Fibroblast of the aortic adventitia (primary cell): ENCODE results near the gene CCDC77. TPM values are rescaled to one million over a fixed set of nuclear protein-coding genes. Genes with fewer than 3 reads are reported as not detected.
"Not testable (repeated sequence)": the region's sequence is repeated elsewhere in the genome, so short reads cannot be mapped to it uniquely, and the experiment has no call there.

Experiments used
- DNase-seq: peaks from one replicate; pipeline ENCODE4 v3.0.0-alpha.2; 2010; ENCODE audit warnings: low read depth
- H3K4me3 ChIP-seq: 2 replicates; pipeline ENCODE4 v1.5.1; 2011; ENCODE audit warnings: low read depth, mild to moderate bottlenecking, control low read depth, low read length, moderate library complexity
- total RNA-seq: library from RNA; depleted of rRNA; stranded (reverse); fragments of >200 nt; gene quantifications from 2 replicates; pipeline ENCODE4 v1.2.3, GENCODE V29; 2012; ENCODE audit warnings: low replicate concordance
- TF ChIP-seq, protein P1 (sequence below): IDR thresholded peaks from 2 replicates; pipeline ENCODE4 v1.5.1; 2011; ENCODE audit warnings: mild to moderate bottlenecking, low read length, control low read depth, inconsistent platforms; ENCODE audit not compliant: insufficient read depth

Gene CCDC77
- 15.4 and 20.1 TPM in 2 replicates for total RNA-seq

DNA sequence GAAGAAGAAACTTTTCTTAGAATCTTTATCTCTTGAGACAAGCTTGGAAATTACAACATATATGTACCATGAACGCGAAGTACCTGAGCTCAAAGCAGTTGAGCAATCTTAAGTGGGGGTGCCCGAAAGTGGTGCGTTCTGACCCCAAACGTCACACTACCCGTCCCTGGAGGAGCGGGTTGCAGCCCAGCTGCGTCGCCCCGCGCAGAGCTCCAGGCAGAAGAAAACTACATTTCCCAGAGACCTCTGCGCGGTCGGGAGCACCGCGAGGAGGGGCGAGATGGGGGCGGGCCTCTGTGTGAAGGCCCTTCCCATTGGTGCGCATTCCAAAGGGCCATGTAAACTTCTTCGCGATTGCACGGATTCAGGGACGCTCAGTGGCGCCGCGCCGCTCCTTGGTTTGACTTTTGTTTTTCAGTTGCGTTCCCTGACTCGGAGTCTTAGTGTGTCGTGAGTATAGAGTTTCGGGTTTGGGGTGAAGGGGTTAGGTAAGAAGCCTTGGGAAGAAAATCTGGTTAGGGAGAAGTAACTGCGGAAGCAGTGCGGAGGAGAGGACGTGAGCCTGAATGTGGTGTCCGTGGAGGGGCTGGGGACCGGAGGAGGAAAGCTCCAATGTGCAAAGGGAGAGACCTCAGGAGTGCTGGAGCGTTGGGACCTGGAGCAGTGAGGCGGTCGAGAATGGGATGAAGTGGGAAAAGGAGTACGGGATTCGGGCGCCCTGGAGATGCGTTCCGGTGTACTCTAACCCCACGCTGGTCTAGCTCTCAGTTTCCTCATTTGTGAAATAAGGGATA is at the start of gene CCDC77:
Gene CCDC77, plus strand, starts transcription at position 410 of the 794 bp plus-strand sequence. CDS start 7,740 bp downstream, outside the sequence.
- DNase-seq, result peak; percentile 91
- peak within 1 kb of the TSS; percentile 98 for H3K4me3 ChIP-seq
- TF ChIP-seq, protein P1, sequence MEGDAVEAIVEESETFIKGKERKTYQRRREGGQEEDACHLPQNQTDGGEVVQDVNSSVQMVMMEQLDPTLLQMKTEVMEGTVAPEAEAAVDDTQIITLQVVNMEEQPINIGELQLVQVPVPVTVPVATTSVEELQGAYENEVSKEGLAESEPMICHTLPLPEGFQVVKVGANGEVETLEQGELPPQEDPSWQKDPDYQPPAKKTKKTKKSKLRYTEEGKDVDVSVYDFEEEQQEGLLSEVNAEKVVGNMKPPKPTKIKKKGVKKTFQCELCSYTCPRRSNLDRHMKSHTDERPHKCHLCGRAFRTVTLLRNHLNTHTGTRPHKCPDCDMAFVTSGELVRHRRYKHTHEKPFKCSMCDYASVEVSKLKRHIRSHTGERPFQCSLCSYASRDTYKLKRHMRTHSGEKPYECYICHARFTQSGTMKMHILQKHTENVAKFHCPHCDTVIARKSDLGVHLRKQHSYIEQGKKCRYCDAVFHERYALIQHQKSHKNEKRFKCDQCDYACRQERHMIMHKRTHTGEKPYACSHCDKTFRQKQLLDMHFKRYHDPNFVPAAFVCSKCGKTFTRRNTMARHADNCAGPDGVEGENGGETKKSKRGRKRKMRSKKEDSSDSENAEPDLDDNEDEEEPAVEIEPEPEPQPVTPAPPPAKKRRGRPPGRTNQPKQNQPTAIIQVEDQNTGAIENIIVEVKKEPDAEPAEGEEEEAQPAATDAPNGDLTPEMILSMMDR, result peak; percentile 29

DNA sequence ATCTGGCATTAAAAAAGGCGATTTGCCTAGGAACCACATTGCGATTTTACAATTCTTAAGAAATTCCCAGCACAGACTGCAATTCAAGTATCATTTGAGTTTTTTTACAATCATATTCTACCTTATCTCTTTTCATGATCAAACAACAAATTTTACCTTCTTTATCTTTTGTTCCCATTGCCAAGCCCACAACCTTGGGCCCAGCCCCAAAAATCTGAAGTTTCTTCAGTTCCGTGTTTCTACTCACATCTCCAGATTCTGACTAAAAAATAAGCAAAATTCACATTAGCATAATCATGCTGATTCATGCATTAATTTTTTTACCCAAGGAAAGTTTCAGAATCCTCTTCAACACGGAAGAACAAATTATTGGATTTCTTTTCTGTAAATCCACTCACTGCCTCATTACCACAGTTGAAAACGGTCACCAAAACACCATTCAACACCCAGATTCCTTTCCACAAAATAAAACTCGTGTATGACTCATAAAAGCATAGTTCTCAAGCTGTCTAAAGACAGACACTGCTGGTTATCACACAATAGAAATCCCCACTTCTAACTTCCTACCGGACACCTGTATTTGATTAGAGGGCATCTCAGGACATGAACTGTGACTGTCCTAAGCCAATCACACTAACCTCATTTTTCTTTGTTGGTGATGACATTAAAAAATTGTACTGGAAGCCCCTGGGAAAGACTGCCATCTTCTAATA is 45.0 kb upstream of the CCDC77 start:
- TF ChIP-seq, protein P1, result no peak
- H3K4me3 ChIP-seq, result no peak overlapping the region
- DNase-seq, result peak; percentile 2

DNA sequence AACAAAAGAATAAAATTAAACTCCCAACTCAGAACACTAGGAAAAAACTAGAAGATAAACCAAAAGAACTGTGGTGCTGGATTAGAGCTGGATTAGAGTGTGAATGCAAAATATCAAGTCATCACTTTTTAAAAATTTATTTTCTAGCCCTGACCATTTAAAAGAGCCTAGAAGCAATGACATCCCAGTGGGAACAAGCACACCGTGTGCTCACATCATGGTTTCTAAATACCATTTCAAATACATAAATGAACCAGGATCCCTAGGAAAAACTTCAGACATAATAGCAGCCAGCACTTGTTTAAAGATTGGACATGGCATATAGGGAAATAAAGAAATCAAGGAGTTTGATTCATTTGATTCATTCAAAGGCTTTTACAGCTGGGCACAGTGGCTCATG is 42.4 kb upstream of the CCDC77 start:
- no peak for DNase-seq
- no peak overlapping the region for H3K4me3 ChIP-seq
- TF ChIP-seq, protein P1, result no peak

DNA sequence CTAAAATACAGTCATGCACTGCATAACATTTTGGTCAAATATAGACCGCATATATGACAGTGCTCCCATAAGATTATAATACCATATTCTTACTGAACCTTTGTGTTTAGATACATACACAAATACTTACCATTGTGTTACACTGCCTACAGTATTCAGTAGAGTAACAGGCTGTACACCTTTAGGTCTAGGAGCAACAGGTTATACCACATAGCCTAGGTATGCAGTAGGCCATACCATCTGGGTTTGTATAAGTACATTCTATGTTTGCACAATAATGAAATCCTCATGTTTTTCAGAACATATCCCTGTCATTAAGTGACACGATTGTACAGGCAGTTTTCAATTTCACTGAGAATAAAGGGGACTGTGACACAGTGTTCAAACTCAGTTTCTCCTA is 34.6 kb upstream of the CCDC77 start:
- TF ChIP-seq, protein P1, result no peak
- no peak for DNase-seq
- no peak overlapping the region for H3K4me3 ChIP-seq

DNA sequence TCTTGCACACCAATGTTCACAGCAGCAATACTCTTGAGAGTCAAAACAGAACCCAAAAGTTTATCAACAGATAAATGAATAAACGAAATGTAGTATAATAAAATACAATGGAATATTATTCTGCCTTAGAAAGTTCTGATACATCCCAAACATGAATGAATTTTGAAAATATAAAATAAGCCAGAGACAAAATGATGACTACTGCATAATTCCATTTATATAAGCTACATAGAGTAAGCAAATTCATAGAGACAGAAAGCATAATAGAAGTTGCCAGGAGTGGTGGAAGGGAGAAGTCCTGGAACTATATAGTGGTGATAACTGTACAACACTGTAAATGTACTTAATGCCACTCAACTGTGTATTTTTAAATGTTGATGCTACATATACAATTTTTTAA is 33.5 kb upstream of the CCDC77 start:
- no peak overlapping the region for H3K4me3 ChIP-seq
- DNase-seq, result no peak
- TF ChIP-seq, protein P1, result no peak

DNA sequence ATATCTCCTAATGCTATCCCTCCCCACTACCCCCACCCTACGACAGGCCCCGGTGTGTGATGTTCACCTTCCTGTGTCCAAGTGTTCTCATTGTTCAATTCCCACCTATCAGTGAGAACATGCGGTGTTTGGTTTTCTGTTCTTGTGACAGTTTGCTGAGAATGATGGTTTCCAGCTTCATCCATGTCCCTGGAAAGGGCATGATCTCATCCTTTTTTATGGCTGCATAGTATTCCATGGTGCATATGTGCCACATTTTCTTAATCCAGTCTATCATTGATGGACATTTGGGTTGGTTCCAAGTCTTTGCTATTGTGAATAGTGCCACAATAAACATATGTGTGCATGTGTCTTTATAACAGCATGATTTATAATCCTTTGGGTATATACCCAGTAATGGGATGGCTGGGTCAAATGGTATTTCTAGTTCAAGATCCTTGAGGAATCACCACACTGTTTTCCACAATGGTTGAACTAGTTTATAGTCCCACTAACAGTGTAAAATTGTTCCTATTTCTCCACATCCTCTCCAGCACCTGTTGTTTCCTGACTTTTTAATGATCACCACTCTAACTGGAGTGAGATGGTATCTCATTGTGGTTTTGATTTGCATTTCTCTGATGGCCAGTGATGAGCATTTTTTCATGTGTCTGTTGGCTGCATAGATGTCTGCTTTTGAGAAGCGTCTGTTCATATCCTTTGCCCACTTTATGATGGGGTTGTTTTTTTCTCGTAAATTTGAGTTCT is 30.5 kb upstream of the CCDC77 start:
- H3K4me3 ChIP-seq, DNase-seq: not testable (repeated sequence)

DNA sequence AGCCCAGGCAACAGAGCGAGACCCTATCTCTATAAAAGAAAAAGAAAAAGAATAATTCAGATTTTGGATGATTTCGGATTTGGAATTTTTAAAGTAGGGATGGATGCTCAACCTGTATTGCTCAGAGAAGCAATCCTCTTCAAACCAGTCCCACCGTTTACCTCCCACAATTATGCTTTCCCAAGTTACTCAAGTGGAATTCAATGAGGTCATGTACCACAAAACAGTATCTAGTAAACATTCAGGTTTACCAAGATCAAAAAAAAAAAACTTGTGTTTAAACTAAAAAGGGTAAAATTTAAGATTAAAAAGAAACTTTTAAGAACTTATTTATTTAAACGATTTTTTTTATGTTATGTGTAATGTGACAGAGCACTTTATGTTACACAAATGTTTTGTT is 14.8 kb upstream of the CCDC77 start:
- peak; percentile 28 for DNase-seq
- TF ChIP-seq, protein P1, result no peak
- peak overlapping the region; percentile 47 for H3K4me3 ChIP-seq
